KMS-11 (cell line): ENCODE measurements around the gene PDE3A.
"Not testable (repeated sequence)": the region's sequence is repeated elsewhere in the genome, so short reads cannot be mapped to it uniquely, and the experiment has no call there.

Source experiments
- H2AFZ ChIP-seq: fragments of 200-600 bp; sonication (generic); 2 replicates; pipeline ENCODE4 v1.6.1; 2016; ENCODE audit warnings: antibody characterized with exemption, mixed run types, low read depth
- H3K27ac ChIP-seq: fragments of 200-600 bp; sonication (generic); 2 replicates; pipeline ENCODE4 v1.6.1; 2016; ENCODE audit warnings: mild to moderate bottlenecking, mixed run types
- H3K27me3 ChIP-seq: fragments of 200-600 bp; sonication (generic); 2 replicates; pipeline ENCODE4 v1.6.1; 2017; ENCODE audit warnings: mild to moderate bottlenecking, low read depth, mixed run types, moderate library complexity; ENCODE audit not compliant: insufficient read depth
- H3K36me3 ChIP-seq: fragments of 200-600 bp; sonication (generic); 2 replicates; pipeline ENCODE4 v1.6.1; 2017; ENCODE audit warnings: mild to moderate bottlenecking, mixed run types; ENCODE audit not compliant: insufficient read depth
- H3K4me1 ChIP-seq: fragments of 200-600 bp; sonication (generic); 2 replicates; pipeline ENCODE4 v1.6.1; 2016; ENCODE audit warnings: mild to moderate bottlenecking, low read depth, mixed run types; ENCODE audit not compliant: poor library complexity, severe bottlenecking
- H3K4me2 ChIP-seq: fragments of 200-600 bp; sonication (generic); 2 replicates; pipeline ENCODE4 v1.7.0; 2016; ENCODE audit warnings: mild to moderate bottlenecking, mixed run types
- H3K4me3 ChIP-seq: fragments of 200-600 bp; sonication (generic); IDR thresholded peaks from 2 replicates; pipeline ENCODE4 v1.6.1; 2017; ENCODE audit warnings: low read depth, low read length, mixed read lengths; ENCODE audit not compliant: insufficient read depth
- H3K79me2 ChIP-seq: fragments of 200-600 bp; sonication (generic); 2 replicates; pipeline ENCODE4 v1.6.1; 2016; ENCODE audit warnings: low read depth, mixed run types; ENCODE audit not compliant: insufficient read depth
- H3K9ac ChIP-seq: fragments of 200-600 bp; sonication (generic); 2 replicates; pipeline ENCODE4 v1.6.1; 2016; ENCODE audit warnings: mild to moderate bottlenecking, mixed run types
- H4K20me1 ChIP-seq: fragments of 200-600 bp; sonication (generic); 2 replicates; pipeline ENCODE4 v1.6.1; 2016; ENCODE audit warnings: mild to moderate bottlenecking, mixed run types; ENCODE audit not compliant: insufficient read depth
- TF ChIP-seq, protein P1 (sequence below): fragments of 200-600 bp; sonication (generic); conservative IDR thresholded peaks from 2 replicates; pipeline ENCODE4 v1.6.1; 2017; ENCODE audit warnings: low read depth, mild to moderate bottlenecking, antibody characterized with exemption, low read length, moderate library complexity, mixed read lengths

The PDE3A gene

DNA sequence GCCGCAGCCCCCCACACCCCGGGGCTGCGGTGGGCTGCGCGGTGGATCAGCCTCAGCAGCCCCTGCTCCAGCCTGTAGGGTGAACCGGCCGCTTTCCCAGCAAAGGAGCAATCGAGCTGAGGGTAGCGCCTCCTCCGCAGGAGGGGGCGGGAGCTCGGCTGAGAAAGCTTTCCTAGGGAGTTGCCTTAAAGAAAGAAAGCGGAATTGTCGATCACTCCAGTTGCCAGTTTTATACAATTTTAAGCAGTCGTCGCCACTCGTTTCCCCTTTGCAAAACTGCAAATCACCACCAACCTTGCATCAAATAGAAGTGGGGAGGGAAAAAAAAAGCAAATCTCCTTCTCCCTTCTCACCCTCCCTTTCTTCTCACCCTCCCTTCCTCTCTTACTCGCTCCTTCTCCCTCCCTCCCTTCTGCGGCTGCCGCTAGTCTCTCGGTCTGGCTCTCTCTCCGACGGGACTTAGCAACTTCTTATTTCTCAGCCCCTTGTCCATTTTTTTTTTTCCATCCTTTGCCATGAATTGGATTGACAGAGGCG, at the start of gene PDE3A:
TSS of gene PDE3A (plus strand) at position 424 of the 537 bp plus-strand sequence. CDS start 748 bp downstream, outside the sequence.
- H3K36me3 ChIP-seq: no peaks in the 10 kb centered on the region
- H3K9ac ChIP-seq: no peak within 1 kb of the TSS
- no peak within 1 kb of the TSS for H3K4me2 ChIP-seq
- no peak within 1 kb of the TSS for H2AFZ ChIP-seq
- TF ChIP-seq, protein P1, sequence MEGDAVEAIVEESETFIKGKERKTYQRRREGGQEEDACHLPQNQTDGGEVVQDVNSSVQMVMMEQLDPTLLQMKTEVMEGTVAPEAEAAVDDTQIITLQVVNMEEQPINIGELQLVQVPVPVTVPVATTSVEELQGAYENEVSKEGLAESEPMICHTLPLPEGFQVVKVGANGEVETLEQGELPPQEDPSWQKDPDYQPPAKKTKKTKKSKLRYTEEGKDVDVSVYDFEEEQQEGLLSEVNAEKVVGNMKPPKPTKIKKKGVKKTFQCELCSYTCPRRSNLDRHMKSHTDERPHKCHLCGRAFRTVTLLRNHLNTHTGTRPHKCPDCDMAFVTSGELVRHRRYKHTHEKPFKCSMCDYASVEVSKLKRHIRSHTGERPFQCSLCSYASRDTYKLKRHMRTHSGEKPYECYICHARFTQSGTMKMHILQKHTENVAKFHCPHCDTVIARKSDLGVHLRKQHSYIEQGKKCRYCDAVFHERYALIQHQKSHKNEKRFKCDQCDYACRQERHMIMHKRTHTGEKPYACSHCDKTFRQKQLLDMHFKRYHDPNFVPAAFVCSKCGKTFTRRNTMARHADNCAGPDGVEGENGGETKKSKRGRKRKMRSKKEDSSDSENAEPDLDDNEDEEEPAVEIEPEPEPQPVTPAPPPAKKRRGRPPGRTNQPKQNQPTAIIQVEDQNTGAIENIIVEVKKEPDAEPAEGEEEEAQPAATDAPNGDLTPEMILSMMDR: no peak
- no peaks in the 10 kb centered on the region for H3K27me3 ChIP-seq
- no peaks in the 10 kb centered on the region for H4K20me1 ChIP-seq
- no peak within 1 kb of the TSS for H3K27ac ChIP-seq
- H3K4me1 ChIP-seq: no peaks in the 10 kb centered on the region
- no peak within 1 kb of the TSS for H3K4me3 ChIP-seq
- no peaks in the 10 kb centered on the region for H3K79me2 ChIP-seq

DNA sequence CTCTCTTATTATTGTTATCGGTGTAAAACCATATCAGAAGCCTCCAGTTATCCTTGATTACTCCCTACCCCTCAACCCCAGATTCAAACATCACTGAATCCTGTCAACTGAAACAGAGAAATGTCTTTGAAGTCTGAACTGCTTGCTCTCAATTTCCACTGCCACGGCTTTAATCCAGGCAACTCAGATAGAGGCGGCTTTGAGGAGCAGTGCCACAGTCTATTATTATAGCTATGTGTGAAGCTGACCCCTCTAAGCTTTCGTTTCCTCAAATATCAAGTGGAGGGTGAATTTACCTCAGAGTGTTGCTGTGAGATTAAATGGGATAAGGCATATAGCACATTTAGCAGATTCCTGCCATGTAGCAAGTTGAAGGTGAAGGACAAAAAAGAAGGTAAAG, 49.0 kb upstream of the PDE3A start:
- Histone ChIP-seq H3K9ac (no peak overlapping the region), H3K27me3 (no peaks in the 10 kb centered on the region), H3K27ac (no peak overlapping the region), H4K20me1 (no peaks in the 10 kb centered on the region), H3K4me1 (no peaks in the 10 kb centered on the region), H3K4me3 (no peak overlapping the region), H3K36me3 (no peaks in the 10 kb centered on the region), H2AFZ (no peak overlapping the region), H3K4me2 (no peak overlapping the region), H3K79me2 (no peaks in the 10 kb centered on the region)
- TF ChIP-seq, protein P1: no peak

DNA sequence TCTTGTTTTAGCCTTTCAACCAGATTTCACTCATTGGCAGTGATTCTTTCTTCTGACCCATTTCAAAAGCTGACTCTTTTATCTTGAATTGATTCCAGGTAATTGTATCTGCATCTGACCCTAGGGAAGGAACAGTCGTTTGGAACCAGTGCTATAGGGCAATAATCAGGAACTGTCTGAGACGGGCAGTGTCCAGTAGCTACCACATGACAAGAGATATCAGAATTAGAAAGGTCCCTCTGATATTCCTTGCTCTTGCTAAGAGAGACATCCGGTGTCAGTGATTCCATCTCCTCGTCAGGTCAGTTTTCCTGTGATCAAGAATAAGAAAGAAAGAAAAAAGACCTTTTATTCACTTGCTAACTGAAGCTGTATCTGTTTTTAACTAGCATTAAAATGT, 47.8 kb upstream of the PDE3A start:
- H3K4me1 ChIP-seq: no peaks in the 10 kb centered on the region
- TF ChIP-seq, protein P1: no peak
- no peak overlapping the region for H3K9ac ChIP-seq
- no peaks in the 10 kb centered on the region for H4K20me1 ChIP-seq
- no peaks in the 10 kb centered on the region for H3K27me3 ChIP-seq
- H3K79me2 ChIP-seq: no peaks in the 10 kb centered on the region
- H2AFZ ChIP-seq: no peak overlapping the region
- no peaks in the 10 kb centered on the region for H3K36me3 ChIP-seq
- H3K27ac ChIP-seq: no peak overlapping the region
- no peak overlapping the region for H3K4me2 ChIP-seq
- no peak overlapping the region for H3K4me3 ChIP-seq

DNA sequence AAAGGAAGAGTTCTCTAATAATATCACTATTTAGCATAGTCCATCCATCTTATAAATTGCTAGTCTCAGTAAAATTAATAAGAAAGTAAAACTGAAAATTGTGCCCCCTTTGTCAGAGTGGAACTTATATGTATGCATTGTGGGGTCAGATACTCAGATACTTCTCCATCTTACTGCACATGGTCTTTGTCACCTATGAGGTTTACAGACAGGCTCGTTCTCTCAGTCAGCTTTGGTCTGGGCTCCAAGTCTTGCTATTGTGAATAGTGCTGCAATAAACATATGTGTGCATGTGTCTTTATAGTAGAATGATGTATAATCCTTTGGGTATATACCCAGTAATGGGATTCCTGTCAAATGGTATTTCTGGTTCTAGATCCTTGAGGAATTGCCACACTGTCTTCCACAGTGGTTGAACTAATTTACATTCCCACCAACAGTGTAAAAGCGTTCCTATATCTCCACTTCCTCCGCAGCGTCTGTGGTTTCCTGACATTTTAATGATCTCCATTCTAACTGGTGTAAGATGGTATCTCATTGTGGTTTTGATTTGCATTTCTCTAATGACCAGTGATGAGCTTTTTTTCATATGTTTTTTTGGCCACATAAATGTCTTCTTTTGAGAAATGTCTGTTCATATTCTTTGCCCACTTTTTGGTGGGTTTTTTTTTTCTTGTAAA, 37.4 kb upstream of the PDE3A start:
- H3K4me2 ChIP-seq, H3K4me3 ChIP-seq: not testable (repeated sequence)

DNA sequence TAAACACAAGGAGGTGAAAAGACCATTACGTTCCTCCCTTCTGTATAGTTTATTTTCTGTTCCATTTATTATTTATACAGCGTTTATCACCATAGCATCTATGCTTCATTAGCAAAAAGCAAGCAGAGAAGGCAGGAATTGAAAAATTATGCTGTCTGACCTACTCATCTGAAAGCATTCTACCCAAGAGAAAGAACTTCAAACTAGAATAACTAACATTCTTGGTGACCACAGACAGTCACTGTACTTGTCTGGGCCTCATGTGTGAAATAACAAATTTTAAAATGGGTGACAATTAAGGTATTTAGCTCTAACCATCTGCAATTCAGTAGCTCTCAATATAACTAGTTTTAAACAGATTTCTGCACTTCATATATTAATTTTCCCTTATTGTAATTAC, 29.3 kb upstream of the PDE3A start:
- Histone ChIP-seq H3K4me2 (no peak overlapping the region), H3K79me2 (no peaks in the 10 kb centered on the region), H3K27me3 (no peaks in the 10 kb centered on the region), H3K4me3 (no peak overlapping the region), H3K27ac (no peak overlapping the region), H4K20me1 (no peaks in the 10 kb centered on the region), H2AFZ (no peak overlapping the region), H3K9ac (no peak overlapping the region), H3K4me1 (no peaks in the 10 kb centered on the region), H3K36me3 (no peaks in the 10 kb centered on the region)
- TF ChIP-seq, protein P1: no peak

More for the DNA sequence above, 37.4 kb upstream of the PDE3A start:
- not testable (repeated sequence) for H3K9ac ChIP-seq, H2AFZ ChIP-seq, H4K20me1 ChIP-seq, H3K27ac ChIP-seq, H3K27me3 ChIP-seq, H3K4me1 ChIP-seq, H3K79me2 ChIP-seq, H3K36me3 ChIP-seq
